Activated CD4-positive, CD25-positive, alpha-beta regulatory T cell treated with anti-CD3 and anti-CD28 coated beads, Interleukin-2, amount 50 U/mL, for 16 hours (primary cell): ENCODE data around the gene CACNB2.
"Not testable (repeated sequence)": the region's sequence is repeated elsewhere in the genome, so short reads cannot be mapped to it uniquely, and the experiment has no call there.

Source experiments
- DNase-seq: peaks from one replicate; pipeline ENCODE4 v3.0.0-alpha.2; 2020; ENCODE audit warnings: low read depth, low spot score

The CACNB2 gene

DNA sequence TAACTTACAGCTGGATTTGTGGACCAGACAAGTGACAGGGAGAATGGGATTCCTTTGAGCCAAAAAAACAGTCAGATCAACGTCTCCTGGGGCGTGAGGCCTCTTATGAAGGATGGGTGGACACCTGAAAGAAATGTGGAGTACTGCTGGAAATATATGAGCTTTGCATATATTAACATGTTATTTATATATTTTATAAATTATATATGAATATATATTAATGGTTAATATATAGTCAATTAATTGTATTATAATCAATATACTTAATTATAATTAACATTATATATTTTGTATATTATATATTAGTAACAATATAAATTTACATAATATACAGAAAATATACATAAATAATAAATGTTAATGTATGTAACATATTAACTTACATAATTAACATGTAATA is 57.5 kb downstream of the CACNB2 start:
- no peak for DNase-seq

DNA sequence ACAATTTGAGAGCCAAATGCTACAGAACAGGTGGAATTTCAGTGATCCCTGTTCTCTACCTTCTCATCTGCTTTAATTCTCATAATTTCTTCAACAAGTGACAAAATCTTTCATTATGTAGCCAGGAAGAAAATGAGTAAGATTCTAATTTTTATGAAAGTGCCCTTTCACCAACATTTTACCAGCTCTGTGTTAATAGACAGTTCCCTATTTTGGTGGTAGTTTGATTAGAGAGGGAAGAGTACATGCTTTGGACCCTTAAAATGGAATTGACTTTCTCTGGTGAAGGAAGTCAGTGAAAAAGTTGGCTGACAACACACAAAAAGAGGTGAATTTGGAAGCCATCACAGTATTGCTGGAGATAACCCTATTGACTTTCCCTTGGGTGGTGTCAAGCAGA is 61.7 kb downstream of the CACNB2 start:
- DNase-seq: no peak

DNA sequence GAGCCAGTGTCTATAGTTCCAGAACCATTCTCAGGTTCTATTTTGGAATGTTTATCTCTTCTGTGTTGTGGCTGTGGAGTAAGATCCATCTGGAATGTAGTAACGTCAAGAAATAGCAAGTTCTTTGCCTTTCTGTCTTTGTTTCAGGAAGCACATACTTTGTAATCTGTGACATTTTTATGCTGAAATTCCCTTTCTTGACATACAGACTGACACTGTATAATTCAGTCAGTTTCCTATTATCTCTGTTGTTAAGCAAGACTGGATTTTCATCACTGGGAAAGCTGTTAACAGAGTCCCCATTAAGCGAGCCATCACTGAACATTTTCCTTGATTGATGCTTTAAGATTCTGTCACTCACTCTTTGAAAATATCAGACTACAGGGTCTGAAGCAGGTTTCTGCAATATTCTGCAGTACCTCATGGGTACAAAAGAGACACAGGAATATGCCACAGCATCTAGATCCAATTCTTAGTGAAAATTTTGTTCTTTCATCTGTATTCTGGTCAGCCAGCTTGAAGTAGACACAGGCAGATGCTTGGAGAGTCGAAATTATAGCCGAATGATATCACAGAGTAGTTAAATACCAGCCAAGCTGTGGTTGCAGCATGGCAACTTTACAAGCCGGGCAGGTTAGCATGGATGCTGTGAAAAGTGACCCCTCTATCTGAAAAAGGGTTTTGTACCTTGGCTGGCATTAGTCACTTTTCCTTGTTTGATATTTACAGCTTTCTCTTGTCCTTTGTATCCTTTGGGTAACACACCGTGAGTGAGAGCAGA is 62.6 kb downstream of the CACNB2 start:
- no peak for DNase-seq

DNA sequence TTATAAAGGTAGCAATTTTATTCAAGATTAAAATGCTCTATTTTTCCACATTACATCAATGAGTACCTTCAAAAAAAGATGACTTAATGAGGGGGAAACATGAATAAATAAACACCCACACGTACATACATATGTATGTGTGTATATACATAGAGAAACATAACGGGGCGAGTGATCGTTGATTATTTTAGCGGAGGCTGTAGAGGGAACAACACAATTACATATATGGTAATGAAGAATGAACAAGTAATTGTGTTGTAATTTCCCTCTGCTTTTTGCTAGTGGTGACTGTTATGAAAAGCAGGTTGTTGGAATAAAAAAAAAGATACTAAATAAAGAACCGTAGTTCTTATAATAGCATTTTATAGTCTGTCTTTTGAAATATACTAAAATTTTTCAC is 63.2 kb downstream of the CACNB2 start:
- DNase-seq: no peak

- DNase-seq: no peak
Observed at GRCh38 chr10:18204039-18204835, 64.0 kb downstream of the CACNB2 start.

- no peak for DNase-seq
Observed at GRCh38 chr10:18205098-18205834, 65.0 kb downstream of the CACNB2 start.

DNA sequence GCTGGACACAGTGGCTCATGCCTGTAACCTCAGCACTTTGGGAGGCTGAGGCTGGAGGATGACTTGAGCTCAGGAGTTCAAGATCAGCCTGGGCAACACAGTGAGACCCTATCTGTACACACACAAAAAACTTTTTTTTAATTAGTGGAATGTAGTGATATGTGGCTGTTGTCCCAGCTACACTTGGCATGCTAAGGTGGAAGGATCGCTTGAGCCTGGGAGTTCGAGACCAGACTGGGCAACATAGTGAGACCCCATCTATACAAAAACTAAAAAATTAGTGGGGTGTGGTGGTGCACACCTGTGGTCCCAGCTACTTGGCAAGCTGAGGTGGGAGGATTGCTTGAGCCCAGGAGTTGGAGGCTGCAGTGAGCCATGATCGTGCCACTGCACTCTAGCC is 68.0 kb downstream of the CACNB2 start:
- not testable (repeated sequence) for DNase-seq

- no peak for DNase-seq
Observed at GRCh38 chr10:18209241-18209640, 69.0 kb downstream of the CACNB2 start.

GRCh38 chr10:18210711-18211110 is 70.5 kb downstream of the CACNB2 start:
- no peak for DNase-seq

GRCh38 chr10:18211862-18212261 is 71.6 kb downstream of the CACNB2 start:
- no peak for DNase-seq

DNA sequence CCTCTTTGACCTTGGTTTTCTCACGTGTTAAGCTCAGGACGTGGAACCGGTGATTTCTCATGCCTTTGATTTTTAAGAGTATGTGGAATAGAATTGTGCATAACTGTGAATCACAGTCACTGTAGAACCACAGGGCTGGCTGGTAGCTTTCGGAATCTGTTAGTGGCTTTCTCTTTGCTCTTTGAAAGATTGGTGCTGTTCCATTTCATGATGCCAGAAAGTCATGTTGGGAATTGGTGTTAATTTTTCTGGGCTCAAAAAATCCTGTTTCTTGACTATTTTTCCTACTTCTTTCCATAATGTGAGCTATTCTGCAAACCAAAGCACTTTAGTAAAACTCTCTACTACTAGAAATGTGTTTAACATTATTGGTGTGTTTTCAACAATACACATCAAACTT is 73.0 kb downstream of the CACNB2 start:
- DNase-seq: no peak

- no peak for DNase-seq
Observed at GRCh38 chr10:18214691-18215563, 74.7 kb downstream of the CACNB2 start.

DNA sequence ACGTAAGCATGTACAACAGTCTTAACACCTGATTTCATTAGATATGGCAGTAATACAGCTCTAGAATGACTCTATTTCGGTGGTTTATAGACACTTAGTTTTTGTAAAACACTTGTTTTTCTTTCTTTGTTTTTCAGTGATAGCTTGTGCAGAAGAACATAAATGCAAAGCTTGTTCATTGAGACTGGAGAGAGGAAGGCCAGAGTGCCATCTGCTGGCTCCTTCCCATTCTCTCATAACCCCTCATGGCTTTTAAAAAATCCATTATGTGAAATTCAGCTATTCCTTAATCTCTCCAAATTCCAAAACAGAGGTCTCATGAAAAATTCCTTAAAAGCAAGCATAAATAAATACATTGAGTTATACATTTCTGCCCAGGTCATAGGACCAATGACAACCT is 76.3 kb downstream of the CACNB2 start:
- DNase-seq: no peak

- no peak for DNase-seq
Observed at GRCh38 chr10:18217577-18217976, 77.4 kb downstream of the CACNB2 start.

DNA sequence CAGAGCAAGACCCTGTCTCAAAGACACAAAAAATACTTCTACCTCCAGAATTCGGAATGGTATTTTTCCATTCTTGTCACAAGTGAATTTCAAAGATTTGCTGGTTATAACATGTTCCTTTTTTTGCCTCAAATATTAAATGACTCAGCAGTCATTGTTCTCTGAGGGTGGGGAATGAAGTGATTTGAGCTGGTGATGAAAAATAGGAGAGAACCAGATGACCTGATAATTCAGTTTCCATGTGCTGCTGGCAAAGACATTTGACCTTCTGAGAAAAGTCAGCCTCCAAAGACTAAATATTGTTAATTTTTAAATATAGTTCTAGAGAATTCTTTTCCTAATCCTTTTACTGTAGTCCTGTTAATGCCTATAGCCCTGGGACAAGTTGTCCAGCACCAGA is 78.9 kb downstream of the CACNB2 start:
- DNase-seq: no peak

- DNase-seq: no peak
Observed at GRCh38 chr10:18221123-18221522, 80.9 kb downstream of the CACNB2 start.

DNA sequence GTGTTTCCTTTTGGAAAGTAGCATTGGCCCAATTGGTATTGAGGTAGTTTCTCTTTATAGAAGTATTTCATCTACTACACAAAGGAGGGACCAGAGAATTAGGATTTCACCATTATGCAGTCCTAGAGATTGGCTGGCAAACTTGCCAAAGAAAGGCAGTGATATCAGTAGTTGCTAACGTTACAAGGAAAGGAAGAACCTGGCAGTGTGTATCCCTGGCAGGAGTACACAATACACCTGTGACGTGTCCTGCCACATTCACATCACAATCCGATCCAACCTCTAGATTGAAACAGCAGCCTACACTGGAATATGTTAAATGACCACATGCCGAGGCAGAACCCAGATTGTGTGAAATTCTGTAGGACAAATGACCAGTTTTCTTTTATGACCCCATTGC is 81.7 kb downstream of the CACNB2 start:
- DNase-seq: no peak

DNA sequence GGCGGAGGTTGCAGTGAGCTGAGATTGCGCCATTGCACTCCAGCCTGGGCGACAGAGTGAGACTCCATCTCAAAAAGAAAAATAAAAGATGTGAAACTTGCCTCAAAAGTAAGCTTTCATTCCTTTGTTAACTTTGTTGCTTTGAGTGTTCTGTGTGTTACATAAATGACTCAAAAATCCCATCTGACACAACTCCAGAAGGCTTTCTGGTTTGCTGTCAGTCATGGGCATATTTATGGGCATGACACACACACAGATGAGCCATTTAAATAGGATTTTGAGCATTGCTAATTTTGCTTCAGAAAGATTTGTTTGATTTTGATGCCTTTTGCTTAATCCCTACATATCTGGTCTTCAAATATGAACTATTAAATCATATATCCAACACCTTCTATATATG is 82.6 kb downstream of the CACNB2 start:
- DNase-seq: no peak

DNA sequence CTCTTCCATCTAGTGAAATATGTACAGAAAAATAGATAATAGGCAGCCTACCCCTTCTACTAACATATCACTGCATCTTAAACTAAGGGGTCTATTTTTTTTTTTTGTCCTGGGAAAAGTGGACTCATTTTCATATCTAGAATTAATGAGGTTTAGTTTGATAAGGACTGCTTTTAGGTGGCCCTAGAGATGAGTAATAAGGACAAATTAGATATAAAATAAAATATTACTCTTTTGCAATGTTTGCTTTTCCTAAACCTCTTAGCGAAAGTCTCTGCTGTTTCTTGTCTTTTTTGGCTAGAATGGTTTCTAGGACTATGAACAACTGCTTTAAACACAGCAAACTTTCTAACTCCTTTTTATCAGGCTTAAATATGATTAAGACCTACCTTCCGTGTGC is 83.7 kb downstream of the CACNB2 start:
- DNase-seq: no peak

- DNase-seq: no peak
Observed at GRCh38 chr10:18224626-18225445, 84.6 kb downstream of the CACNB2 start.

- no peak for DNase-seq
Observed at GRCh38 chr10:18226336-18226735, 86.1 kb downstream of the CACNB2 start.
